Parathyroid adenoma (tissue), 2 donors: ENCODE data around the gene MSANTD4.

Experiments used
- H2AFZ ChIP-seq: fragments of 300-600 bp; sonication (generic); one replicate; pipeline ENCODE4 v1.7.0; 2017; ENCODE audit warnings: antibody characterized with exemption, mild to moderate bottlenecking
- H3K27ac ChIP-seq: fragments of 300-600 bp; sonication (generic); one replicate; pipeline ENCODE4 v1.7.0; 2017
- H3K27me3 ChIP-seq: fragments of 300-600 bp; sonication (generic); one replicate; pipeline ENCODE4 v1.7.0; 2017; ENCODE audit warnings: low read length; ENCODE audit not compliant: control insufficient read depth, insufficient read depth
- H3K36me3 ChIP-seq: fragments of 300-600 bp; sonication (generic); one replicate; pipeline ENCODE4 v1.7.0; 2017; ENCODE audit warnings: low read length; ENCODE audit not compliant: control insufficient read depth, insufficient read depth
- H3K4me1 ChIP-seq: fragments of 300-600 bp; sonication (generic); one replicate; pipeline ENCODE4 v1.7.0; 2017; ENCODE audit warnings: control low read depth
- H3K4me2 ChIP-seq: fragments of 300-600 bp; sonication (generic); one replicate; pipeline ENCODE4 v1.7.0; 2017; ENCODE audit warnings: low read length
- H3K4me3 ChIP-seq: fragments of 300-600 bp; sonication (generic); one replicate; pipeline ENCODE4 v1.7.0; 2017; ENCODE audit warnings: low read depth, low read length
- H3K79me2 ChIP-seq: fragments of 300-600 bp; sonication (generic); one replicate; pipeline ENCODE4 v1.7.0; 2017; ENCODE audit warnings: control low read depth
- H3K9ac ChIP-seq: fragments of 300-600 bp; sonication (generic); one replicate; pipeline ENCODE4 v1.7.0; 2017; ENCODE audit warnings: mild to moderate bottlenecking
- H3K9me3 ChIP-seq: fragments of 300-600 bp; sonication (generic); one replicate; pipeline ENCODE4 v1.7.0; 2017; ENCODE audit warnings: low read length; ENCODE audit not compliant: control insufficient read depth
- TF ChIP-seq, protein P1 (sequence below): fragments of 300-600 bp; sonication (generic); IDR thresholded peaks from one replicate; pipeline ENCODE4 v1.7.0; 2017; ENCODE audit warnings: antibody characterized with exemption, mild to moderate bottlenecking
- donor health status: primary hyperparathyroidism.

Gene MSANTD4

DNA sequence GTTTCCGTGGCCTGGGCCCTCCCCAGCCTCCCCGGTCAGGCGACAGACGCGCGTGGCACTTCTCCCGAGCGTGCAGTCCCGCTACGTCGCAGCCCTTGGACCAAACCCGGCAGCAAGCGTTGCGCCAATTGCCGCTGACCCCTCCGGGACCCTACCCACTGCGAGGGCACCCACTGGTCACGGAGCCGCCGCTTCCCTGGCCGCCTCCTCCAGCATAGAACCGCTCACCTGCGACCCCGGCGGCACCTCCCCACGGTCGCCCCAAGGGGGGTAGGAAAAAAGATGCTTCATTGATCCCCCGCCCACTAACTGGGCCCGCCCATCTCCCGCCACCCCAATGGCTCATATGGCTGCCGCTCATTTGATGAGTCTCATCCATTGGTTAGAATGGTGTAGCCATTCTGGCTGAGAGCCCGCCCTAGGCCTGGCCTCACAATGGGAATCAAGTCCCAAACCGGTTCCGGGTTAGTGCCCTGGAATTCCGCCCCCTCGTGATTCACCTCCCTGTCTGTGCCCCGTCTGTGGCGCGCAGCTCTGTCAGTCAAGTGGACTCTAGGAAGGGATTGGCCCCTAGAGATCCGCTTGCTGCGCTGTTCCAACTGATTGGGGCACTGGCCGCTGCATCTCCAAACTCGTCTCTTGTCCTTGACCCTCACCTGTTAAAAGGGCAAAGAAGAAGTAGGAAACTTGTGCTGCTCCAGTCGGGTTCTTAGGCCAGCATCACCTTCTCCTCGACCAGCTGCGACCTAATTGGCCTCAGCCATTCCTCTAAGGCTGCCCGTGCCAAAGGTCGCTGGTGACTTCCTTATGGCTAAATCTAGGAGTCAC is at the start of gene MSANTD4:
Gene MSANTD4 (minus strand): TSS at position 274 of the 828 bp plus-strand sequence. CDS start 11,323 bp downstream, outside the sequence.
- H3K27ac ChIP-seq = peak within 1 kb of the TSS; percentile 56
- H3K79me2 ChIP-seq = peaks cover 5% of the 10 kb centered on the region
- no peak within 1 kb of the TSS for H3K9ac ChIP-seq

DNA sequence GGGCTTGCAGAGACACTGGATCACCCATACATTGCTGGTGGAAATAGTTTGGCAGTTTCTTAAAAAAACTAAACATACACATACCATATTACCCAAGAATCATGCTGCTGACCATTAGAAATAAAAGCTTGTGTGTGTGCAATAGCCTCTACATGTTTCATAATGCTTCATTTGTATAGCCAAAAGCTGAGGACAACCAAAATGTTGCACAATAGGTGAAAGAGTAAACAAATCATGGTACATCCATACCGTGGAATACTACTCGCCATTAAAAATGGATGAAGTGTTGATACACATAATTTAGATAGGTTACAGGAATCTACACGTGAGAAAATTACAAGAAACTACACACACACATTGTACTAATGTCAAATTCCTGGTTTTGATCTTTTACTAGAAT is 48.6 kb upstream of the MSANTD4 start:
- no peaks in the 10 kb centered on the region for H3K27me3 ChIP-seq
- TF ChIP-seq, protein P1, sequence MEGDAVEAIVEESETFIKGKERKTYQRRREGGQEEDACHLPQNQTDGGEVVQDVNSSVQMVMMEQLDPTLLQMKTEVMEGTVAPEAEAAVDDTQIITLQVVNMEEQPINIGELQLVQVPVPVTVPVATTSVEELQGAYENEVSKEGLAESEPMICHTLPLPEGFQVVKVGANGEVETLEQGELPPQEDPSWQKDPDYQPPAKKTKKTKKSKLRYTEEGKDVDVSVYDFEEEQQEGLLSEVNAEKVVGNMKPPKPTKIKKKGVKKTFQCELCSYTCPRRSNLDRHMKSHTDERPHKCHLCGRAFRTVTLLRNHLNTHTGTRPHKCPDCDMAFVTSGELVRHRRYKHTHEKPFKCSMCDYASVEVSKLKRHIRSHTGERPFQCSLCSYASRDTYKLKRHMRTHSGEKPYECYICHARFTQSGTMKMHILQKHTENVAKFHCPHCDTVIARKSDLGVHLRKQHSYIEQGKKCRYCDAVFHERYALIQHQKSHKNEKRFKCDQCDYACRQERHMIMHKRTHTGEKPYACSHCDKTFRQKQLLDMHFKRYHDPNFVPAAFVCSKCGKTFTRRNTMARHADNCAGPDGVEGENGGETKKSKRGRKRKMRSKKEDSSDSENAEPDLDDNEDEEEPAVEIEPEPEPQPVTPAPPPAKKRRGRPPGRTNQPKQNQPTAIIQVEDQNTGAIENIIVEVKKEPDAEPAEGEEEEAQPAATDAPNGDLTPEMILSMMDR = no peak
- no peak overlapping the region for H3K9ac ChIP-seq

More for the DNA sequence above, at the start of gene MSANTD4:
- Histone ChIP-seq H3K4me3 (peak within 1 kb of the TSS; percentile 87), H3K9me3 (no peaks in the 10 kb centered on the region), H2AFZ (peak within 1 kb of the TSS; percentile 91), H3K4me2 (peak within 1 kb of the TSS; percentile 74), H3K4me1 (no peaks in the 10 kb centered on the region), H3K27me3 (no peaks in the 10 kb centered on the region), H3K36me3 (no peaks in the 10 kb centered on the region)
- TF ChIP-seq, protein P1 = no peak

DNA sequence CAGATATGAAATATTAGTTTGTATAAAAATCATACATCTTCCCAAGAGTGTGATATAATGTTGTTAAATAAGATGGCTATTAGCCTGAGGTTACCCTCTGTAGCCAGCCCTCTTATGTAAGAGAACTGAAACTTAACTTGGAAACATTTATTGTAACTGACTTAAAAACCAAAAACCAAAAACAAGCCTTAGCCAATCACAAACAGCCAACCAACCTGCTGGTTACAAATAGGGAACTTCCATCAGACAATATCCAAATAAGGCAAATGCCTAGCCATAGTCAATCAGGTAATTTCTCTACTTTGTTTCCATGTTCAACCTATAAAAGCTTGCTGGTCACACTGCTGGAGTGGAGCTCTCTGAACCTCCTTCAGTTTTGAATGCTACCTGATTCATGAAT is 41.0 kb upstream of the MSANTD4 start:
- H3K4me1 ChIP-seq = no peaks in the 10 kb centered on the region
- no peak overlapping the region for H3K9ac ChIP-seq
- no peak overlapping the region for H3K27ac ChIP-seq
- TF ChIP-seq, protein P1 = no peak
- peaks cover 2% of the 10 kb centered on the region for H3K79me2 ChIP-seq
- H3K9me3 ChIP-seq = no peaks in the 10 kb centered on the region
- no peaks in the 10 kb centered on the region for H3K27me3 ChIP-seq
- no peak overlapping the region for H3K4me2 ChIP-seq
- no peak overlapping the region for H3K4me3 ChIP-seq
- H2AFZ ChIP-seq = no peak overlapping the region
- no peaks in the 10 kb centered on the region for H3K36me3 ChIP-seq

More for the DNA sequence above, 48.6 kb upstream of the MSANTD4 start:
- no peak overlapping the region for H3K4me3 ChIP-seq
- H3K4me2 ChIP-seq = no peak overlapping the region
- no peak overlapping the region for H2AFZ ChIP-seq
- H3K4me1 ChIP-seq = peaks cover 2% of the 10 kb centered on the region
- H3K9me3 ChIP-seq = no peaks in the 10 kb centered on the region
- no peak overlapping the region for H3K27ac ChIP-seq
- H3K36me3 ChIP-seq = no peaks in the 10 kb centered on the region
- peaks cover 2% of the 10 kb centered on the region for H3K79me2 ChIP-seq

DNA sequence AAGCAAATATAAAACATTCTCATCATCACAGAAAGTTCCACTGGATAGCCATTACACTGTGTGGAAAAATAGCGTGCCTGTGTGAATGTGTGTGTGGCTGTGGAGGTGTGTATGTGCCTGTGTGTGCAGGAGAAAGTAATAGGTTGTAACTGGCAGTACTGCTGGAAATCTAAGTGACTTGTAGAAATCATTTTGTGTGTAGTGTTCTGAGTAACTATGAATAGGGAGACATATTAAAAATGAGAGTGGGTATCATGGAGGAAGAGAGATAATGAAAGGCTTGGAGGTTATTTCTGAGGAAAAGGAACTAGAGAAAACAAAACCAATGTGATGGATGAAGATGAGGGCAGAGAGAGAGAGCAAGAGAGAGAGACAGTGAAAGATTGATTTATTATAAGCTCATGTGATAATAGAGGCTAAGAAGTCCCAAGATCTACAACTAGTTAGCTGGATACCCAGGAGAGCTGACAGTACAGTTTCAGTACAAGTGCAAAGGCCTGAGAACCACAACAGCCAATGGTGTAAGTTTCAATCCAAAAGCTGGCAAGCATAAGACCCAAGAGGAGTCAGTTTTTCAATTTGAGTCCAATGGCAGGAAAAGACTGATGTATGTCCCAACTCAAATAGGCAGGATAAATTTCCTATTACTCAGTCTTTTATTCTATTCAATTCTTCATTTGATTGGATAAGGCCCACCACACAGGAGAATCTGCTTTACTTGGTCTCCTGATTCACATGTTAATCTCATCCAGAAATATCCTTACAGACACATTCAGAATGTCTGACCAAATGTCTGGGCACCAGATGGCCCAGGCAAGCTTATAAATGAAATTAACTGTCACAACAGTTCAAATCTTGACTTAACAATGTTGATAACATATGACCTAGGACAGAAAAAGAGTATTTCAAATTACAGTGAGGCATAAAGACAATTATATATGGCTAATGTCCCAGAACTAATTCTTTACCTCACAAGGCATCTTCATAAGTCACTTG is 40.2 kb upstream of the MSANTD4 start:
- no peak overlapping the region for H2AFZ ChIP-seq
- no peaks in the 10 kb centered on the region for H3K27me3 ChIP-seq
- H3K27ac ChIP-seq = no peak overlapping the region
- no peak overlapping the region for H3K4me3 ChIP-seq
- no peaks in the 10 kb centered on the region for H3K4me1 ChIP-seq
- no peaks in the 10 kb centered on the region for H3K36me3 ChIP-seq
- H3K9ac ChIP-seq = no peak overlapping the region
- TF ChIP-seq, protein P1 = no peak
- H3K79me2 ChIP-seq = peaks cover 2% of the 10 kb centered on the region
- H3K9me3 ChIP-seq = no peaks in the 10 kb centered on the region
- no peak overlapping the region for H3K4me2 ChIP-seq
